Effector memory CD4-positive, alpha-beta T cell (primary cell): Measurements from ENCODE around the gene FBXL17.

ENCODE experiments used
- DNase-seq, 3 donors: peaks; one replicate each; pipeline ENCODE4 v3.0.0-alpha.2; 2020
- H3K27ac ChIP-seq: 2 replicates; pipeline ENCODE4 v1.7.0; 2013; ENCODE audit warnings: mild to moderate bottlenecking, low read length, moderate library complexity; ENCODE audit not compliant: insufficient read depth, poor library complexity, severe bottlenecking
- H3K27me3 ChIP-seq: replicated peaks from 2 replicates; pipeline ENCODE4 v1.7.0; 2013; ENCODE audit warnings: mild to moderate bottlenecking, low read length; ENCODE audit not compliant: insufficient read depth, control insufficient read depth, poor library complexity, severe bottlenecking
- H3K36me3 ChIP-seq: 2 replicates; pipeline ENCODE4 v1.7.0; 2013; ENCODE audit warnings: mild to moderate bottlenecking, low read length, moderate library complexity; ENCODE audit not compliant: control insufficient read depth, insufficient read depth
- H3K4me1 ChIP-seq: 2 replicates; pipeline ENCODE4 v1.7.0; 2013; ENCODE audit warnings: low read length, mild to moderate bottlenecking; ENCODE audit not compliant: control insufficient read depth, insufficient read depth, poor library complexity, severe bottlenecking
- H3K4me3 ChIP-seq: 2 replicates; pipeline ENCODE4 v1.7.0; 2013; ENCODE audit warnings: low read length, low read depth, mild to moderate bottlenecking; ENCODE audit not compliant: insufficient read depth, poor library complexity, severe bottlenecking
- H3K9me3 ChIP-seq: 2 replicates; pipeline ENCODE4 v1.7.0; 2013; ENCODE audit warnings: mild to moderate bottlenecking, low read length, moderate library complexity; ENCODE audit not compliant: control insufficient read depth

FBXL17 gene

DNA sequence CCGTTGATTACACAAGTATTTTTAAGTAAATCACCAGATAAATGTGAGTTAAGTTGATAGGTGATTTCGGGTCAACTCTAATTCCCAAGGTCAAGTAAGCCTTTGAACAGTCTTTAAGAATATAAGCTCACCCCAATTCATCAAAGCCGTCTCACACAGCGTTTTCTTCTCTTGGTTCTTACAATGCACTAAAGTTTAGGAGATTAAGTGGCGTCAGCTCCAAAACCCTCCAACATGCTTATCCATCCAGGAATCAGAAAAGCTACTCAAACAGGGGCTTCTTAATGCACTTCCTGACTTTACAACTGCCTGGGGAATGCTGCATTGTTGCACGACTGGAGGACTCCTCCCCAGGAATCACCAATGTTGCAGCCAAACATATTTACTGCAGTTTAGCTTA is 505.0 kb downstream of the FBXL17 start:
- no peaks in the 10 kb centered on the region for H3K4me1 ChIP-seq
- H3K4me3 ChIP-seq: no peak overlapping the region
- H3K27ac ChIP-seq: no peak overlapping the region
- no peak for DNase-seq
- H3K27me3 ChIP-seq: no peaks in the 10 kb centered on the region
- H3K9me3 ChIP-seq: no peaks in the 10 kb centered on the region
- H3K36me3 ChIP-seq: no peaks in the 10 kb centered on the region

DNA sequence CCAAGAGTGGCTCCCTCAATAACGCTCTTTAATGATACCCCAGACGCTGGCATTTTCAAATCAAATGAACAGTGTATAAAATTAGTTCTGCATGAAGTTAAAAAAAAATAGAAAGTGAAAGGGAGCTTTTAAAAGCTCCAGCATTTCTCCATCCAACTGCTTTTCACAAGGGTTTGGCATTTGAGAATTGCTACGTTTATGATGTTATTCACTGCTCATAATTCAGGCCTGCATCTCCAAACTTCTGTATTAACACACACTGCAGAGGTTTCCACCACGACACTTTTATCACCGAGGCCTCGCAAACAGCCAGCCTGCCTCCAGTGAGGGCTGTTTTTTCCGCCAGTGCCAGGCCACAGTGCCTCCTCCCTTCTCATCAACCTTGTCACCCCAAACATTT is 505.6 kb downstream of the FBXL17 start:
- Histone ChIP-seq H3K36me3 (no peaks in the 10 kb centered on the region), H3K9me3 (no peaks in the 10 kb centered on the region), H3K27me3 (no peaks in the 10 kb centered on the region), H3K4me3 (no peak overlapping the region), H3K4me1 (no peaks in the 10 kb centered on the region), H3K27ac (no peak overlapping the region)
- no peak for DNase-seq

DNA sequence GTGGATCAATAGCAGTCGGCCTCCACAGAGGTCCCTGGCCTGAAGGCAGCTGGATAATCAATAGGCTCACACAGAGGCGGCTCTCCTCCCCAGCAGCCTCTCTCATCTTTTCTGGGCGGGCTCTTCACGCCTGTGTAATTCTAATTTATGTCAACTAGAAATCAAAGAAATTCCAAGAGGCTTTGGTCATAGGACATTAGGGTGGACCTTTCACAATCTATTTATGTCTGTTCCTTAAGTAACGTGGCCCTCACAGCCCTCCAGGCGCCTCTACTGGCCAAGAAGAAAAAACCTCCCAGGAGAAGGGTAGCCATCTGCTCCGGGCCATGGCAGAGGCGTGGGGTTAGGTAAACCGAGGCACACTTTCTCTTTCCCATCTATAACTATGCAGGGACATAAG is 506.1 kb downstream of the FBXL17 start:
- Histone ChIP-seq H3K4me1 (no peaks in the 10 kb centered on the region), H3K27ac (no peak overlapping the region), H3K4me3 (no peak overlapping the region), H3K27me3 (no peaks in the 10 kb centered on the region), H3K36me3 (no peaks in the 10 kb centered on the region), H3K9me3 (no peaks in the 10 kb centered on the region)
- no peak for DNase-seq

DNA sequence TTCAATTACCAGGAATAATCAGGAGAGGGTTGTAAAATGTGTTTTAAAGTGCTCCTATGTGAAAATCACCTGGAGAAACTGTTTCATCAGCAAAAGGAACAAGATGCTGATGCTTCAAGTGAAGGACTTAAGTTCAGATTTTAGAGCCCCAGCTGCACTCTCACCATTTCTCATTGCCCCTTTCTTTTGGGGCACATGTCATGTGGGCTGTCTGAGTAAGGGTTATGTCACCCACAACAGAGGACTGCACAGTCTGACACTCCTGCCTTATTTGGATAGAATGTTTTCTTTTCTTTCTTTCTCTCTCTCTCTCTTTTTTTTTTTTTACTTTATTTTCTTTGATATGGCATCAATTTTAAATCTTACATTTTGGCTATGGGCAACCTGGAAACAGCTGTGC is 507.1 kb downstream of the FBXL17 start:
- no peaks in the 10 kb centered on the region for H3K27me3 ChIP-seq
- H3K9me3 ChIP-seq: no peaks in the 10 kb centered on the region
- no peak overlapping the region for H3K27ac ChIP-seq
- DNase-seq: no peak
- H3K4me3 ChIP-seq: no peak overlapping the region
- H3K36me3 ChIP-seq: no peaks in the 10 kb centered on the region
- H3K4me1 ChIP-seq: no peaks in the 10 kb centered on the region

DNA sequence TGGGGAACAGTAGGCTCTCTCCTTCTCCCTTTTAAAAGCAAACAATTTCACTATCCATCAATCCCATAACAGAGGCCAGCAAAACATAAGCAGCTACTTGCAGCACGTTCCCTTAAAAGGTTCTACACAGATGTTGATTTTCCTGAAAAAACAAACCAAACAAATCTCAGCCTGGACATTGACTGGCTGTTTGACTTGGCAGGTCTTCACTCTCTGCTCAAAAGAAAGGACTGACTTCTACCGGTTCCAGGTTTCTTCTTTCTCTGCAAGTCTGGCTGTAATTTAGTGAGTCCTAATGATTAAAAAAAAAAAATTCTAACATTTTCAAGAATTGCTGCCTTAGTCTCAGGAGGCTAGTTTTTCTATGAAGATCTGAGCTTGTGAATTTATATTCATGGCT is 508.0 kb downstream of the FBXL17 start:
- no peaks in the 10 kb centered on the region for H3K9me3 ChIP-seq
- H3K27ac ChIP-seq: no peak overlapping the region
- no peaks in the 10 kb centered on the region for H3K36me3 ChIP-seq
- no peak overlapping the region for H3K4me3 ChIP-seq
- H3K27me3 ChIP-seq: no peaks in the 10 kb centered on the region
- H3K4me1 ChIP-seq: no peaks in the 10 kb centered on the region
- no peak for DNase-seq

DNA sequence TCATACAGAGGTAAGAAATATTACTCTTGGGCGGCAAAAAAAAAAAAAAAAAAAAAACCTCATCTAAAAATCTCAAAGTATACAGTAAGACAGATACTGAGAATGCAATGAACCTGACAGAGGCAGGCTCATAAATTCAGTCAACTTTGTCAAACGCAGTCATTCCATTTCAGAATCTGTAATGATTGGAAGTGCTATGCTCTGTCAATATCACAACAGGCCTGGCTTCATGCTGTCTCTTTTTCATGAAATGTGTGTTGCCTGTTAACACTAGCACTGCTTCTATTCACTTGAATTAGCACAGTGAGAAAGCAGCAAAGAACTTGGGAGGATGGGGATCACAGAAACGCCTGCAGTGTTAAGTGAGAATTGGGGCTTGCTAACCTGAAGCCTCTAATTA is 510.9 kb downstream of the FBXL17 start:
- H3K4me1 ChIP-seq: no peaks in the 10 kb centered on the region
- H3K27ac ChIP-seq: no peak overlapping the region
- no peak overlapping the region for H3K4me3 ChIP-seq
- no peaks in the 10 kb centered on the region for H3K27me3 ChIP-seq
- no peaks in the 10 kb centered on the region for H3K9me3 ChIP-seq
- H3K36me3 ChIP-seq: no peaks in the 10 kb centered on the region
- DNase-seq: no peak

DNA sequence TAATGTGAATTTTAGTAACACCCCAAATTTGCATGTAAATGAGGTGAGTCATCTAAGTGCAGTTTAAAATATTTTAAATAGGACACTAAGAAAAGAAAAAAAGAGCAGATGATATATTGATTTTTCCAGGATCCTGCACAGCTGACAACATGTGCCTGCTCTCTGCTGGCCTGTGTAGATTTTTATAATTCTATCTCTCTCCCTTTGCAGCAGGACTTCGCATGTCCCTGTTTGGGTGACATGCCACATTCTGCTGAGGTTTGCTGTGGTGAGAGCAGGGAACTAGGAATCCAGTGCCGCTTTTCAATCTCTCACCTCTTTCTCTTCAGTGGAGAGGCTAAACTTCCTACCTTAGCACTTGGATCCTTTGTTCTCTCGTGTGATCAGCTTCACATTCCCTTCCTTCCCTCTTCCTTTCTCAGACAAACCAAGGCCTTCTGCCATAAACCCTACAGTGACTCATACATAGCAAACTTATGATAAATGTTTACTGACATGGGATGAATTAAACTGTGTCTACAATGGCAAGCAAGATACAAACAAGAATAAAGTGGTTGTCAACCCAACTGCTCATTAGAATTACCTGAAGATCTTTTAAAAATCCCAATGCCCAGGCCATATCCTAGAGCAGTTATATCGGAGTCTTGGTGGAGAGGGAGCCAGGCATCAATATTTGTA is 512.3 kb downstream of the FBXL17 start:
- Histone ChIP-seq H3K27ac (no peak overlapping the region), H3K27me3 (no peaks in the 10 kb centered on the region), H3K4me1 (no peaks in the 10 kb centered on the region), H3K9me3 (no peaks in the 10 kb centered on the region), H3K36me3 (no peaks in the 10 kb centered on the region), H3K4me3 (no peak overlapping the region)
- no peak for DNase-seq

DNA sequence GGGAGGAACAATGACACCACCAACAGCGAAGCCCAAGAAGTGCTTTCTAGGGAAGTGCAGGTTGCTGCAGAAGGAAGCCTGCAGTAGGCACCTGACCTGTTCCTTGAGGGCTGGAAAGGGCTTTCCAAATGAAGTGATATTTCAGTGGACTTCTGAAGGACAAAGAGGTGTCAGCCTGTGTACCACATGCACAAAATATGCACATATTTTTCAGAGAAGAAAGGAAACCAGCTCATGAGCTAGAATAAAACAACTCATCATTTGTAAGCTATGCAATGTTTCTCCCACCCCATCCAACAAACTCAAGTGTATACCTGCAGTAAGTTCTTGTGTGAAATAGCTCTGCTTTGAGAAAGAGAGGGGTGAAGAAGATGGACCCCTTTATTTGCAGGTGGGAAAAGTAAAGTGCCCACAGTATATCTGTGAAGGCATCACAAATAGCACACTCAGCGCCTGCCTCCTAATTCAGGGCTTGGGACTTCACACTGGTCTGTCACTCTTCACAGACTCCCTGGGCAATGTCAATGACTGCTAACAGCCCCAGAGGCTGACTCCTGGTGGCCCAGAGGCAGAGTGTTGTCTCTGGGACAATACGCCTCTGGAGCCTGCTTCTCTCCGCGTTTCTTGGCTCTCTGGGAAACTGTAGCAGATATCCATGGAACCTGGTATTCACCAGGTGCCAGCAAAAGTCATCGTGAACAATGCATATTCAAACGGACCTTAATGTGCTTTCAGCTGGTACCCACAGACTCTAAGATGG is 513.1 kb downstream of the FBXL17 start:
- H3K27me3 ChIP-seq: no peaks in the 10 kb centered on the region

DNA sequence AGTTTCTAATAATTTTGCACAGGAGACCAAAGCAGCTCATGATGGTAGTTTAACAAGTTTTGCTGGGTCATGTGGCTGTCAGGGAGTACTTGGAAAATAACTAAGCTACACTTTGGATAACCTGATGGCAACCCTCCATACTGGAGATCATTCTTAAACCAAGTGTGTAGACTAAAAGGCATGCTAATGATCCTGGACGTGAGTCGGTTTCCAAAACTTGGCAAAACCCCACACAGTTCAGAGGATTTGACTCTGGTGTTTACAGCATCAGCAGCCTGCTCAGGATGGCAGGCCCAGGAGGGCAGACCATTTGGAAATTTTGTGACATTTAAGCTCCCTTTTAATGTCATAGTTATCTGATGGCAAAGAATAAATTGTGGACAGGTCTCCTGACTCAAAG is 514.6 kb downstream of the FBXL17 start:
- no peaks in the 10 kb centered on the region for H3K4me1 ChIP-seq
- no peaks in the 10 kb centered on the region for H3K9me3 ChIP-seq
- DNase-seq: no peak
- no peaks in the 10 kb centered on the region for H3K36me3 ChIP-seq
- H3K27ac ChIP-seq: no peak overlapping the region
- no peaks in the 10 kb centered on the region for H3K27me3 ChIP-seq
- H3K4me3 ChIP-seq: no peak overlapping the region

More for the DNA sequence above, 513.1 kb downstream of the FBXL17 start:
- Histone ChIP-seq H3K4me1 (no peaks in the 10 kb centered on the region), H3K4me3 (no peak overlapping the region), H3K36me3 (no peaks in the 10 kb centered on the region), H3K27ac (no peak overlapping the region), H3K9me3 (no peaks in the 10 kb centered on the region)
- DNase-seq: no peak

DNA sequence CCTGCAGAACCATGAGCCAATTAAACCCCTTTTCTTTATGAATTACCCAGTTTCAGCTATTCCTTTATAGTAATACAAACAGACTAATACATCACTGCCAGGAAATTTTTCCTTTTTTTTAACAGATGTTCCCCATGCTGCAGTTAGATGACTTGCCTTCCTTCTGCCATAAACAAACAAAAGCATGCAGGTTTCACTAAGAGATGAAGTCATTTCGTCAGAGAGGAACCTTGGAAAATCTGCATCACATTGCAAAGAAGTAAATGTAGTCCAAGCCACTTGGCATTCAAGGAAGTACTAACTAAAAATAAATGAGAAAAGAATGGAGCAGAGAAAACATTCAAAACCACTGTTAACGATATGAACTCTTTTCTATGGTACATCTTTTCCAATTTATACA is 517.1 kb downstream of the FBXL17 start:
- no peaks in the 10 kb centered on the region for H3K9me3 ChIP-seq
- H3K27me3 ChIP-seq: no peaks in the 10 kb centered on the region
- H3K4me3 ChIP-seq: no peak overlapping the region
- no peak overlapping the region for H3K27ac ChIP-seq
- H3K36me3 ChIP-seq: peaks cover 2% of the 10 kb centered on the region
- no peak for DNase-seq
- no peaks in the 10 kb centered on the region for H3K4me1 ChIP-seq
